H1 (cell line): ENCODE results near the gene PRRX2.
"Not testable (repeated sequence)": the region's sequence is repeated elsewhere in the genome, so short reads cannot be mapped to it uniquely, and the experiment has no call there.

Experiments used
- CEBPB ChIP-seq: IDR thresholded peaks from 2 replicates; pipeline ENCODE4 v1.6.1; 2012; ENCODE audit warnings: low read depth, low read length
- CHD2 ChIP-seq: IDR thresholded peaks from 2 replicates; pipeline ENCODE4 v1.6.1; 2012; ENCODE audit warnings: low read length, improper control_type of control experiment
- CTCF ChIP-seq, 3 experiments: IDR thresholded peaks; 1 replicate in 2 of 3; 2 replicates in 1 of 3; pipeline versions ENCODE4 v1.5.1 to v1.6.1; 2011; ENCODE audit warnings: low read length in 3 of 3, mild to moderate bottlenecking in 3 of 3, inconsistent platforms in 2 of 3, low read depth in 1 of 3, moderate library complexity in 1 of 3; ENCODE audit not compliant: insufficient read depth in 1 of 3; ENCODE audit errors: control extremely low read depth in 1 of 3
- EP300 ChIP-seq, 2 experiments: IDR thresholded peaks; 1 replicate in 1 of 2; 2 replicates in 1 of 2; pipeline ENCODE4 v1.6.1; 2011 to 2012; ENCODE audit warnings: low read depth in 2 of 2, low read length in 2 of 2, mild to moderate bottlenecking in 2 of 2, borderline replicate concordance in 1 of 2, inconsistent platforms in 1 of 2, moderate library complexity in 1 of 2
- EZH2 ChIP-seq: fragments of 200-600 bp; sonication (generic); IDR thresholded peaks from 2 replicates; pipeline ENCODE4 v1.7.1; 2012; ENCODE audit warnings: low read depth, mild to moderate bottlenecking, moderate library complexity, low read length, inconsistent platforms; ENCODE audit not compliant: severe bottlenecking
- GABPA ChIP-seq: IDR thresholded peaks from 2 replicates; pipeline ENCODE4 v1.6.1; 2011; ENCODE audit warnings: mild to moderate bottlenecking, low read length, moderate library complexity, borderline replicate concordance; ENCODE audit not compliant: insufficient read depth
- PHF8 ChIP-seq: fragments of 200-600 bp; sonication (generic); conservative IDR thresholded peaks from 2 replicates; pipeline ENCODE4 v1.7.1; 2012; ENCODE audit warnings: low read depth, mild to moderate bottlenecking, inconsistent platforms, low read length, moderate library complexity
- POLR2A ChIP-seq, 2 experiments: IDR thresholded peaks; 1 replicate in 1 of 2; 2 replicates in 1 of 2; pipeline ENCODE4 v1.6.1; 2011; ENCODE audit warnings: low read depth in 2 of 2, low read length in 2 of 2, mild to moderate bottlenecking in 2 of 2; ENCODE audit errors: control extremely low read depth in 1 of 2
- RFX5 ChIP-seq: IDR thresholded peaks from 2 replicates; pipeline ENCODE4 v1.6.1; 2011; ENCODE audit warnings: low read depth, low read length, improper control_type of control experiment, borderline replicate concordance
- SP1 ChIP-seq: IDR thresholded peaks from 2 replicates; pipeline ENCODE4 v1.6.1; 2011; ENCODE audit warnings: low read depth, low read length
- SRF ChIP-seq: IDR thresholded peaks from 2 replicates; pipeline ENCODE4 v1.6.1; 2011; ENCODE audit warnings: mild to moderate bottlenecking, low read depth, low read length, moderate library complexity
- USF2 ChIP-seq: IDR thresholded peaks from 2 replicates; pipeline ENCODE4 v1.6.1; 2011; ENCODE audit warnings: low read length, improper control_type of control experiment
- YY1 ChIP-seq: IDR thresholded peaks from 2 replicates; pipeline ENCODE4 v1.6.1; 2011; ENCODE audit warnings: low read depth, mild to moderate bottlenecking, low read length
- ZNF274 ChIP-seq: IDR thresholded peaks from 2 replicates; pipeline ENCODE4 v1.7.0; 2012; ENCODE audit warnings: low read length, borderline replicate concordance; ENCODE audit errors: extremely low read depth

GRCh38 chr9:129760784-129761183 is 95.3 kb downstream of the PRRX2 start:
- TF ChIP-seq YY1; GABPA; CTCF (IDR thresholded peaks at IDR 0.05; ENCODE audit: control extremely low read depth in 1 of 3, insufficient read depth in 1 of 3, low read depth in 1 of 3, low read length in 3 of 3); CEBPB; EZH2; PHF8; SP1; EP300 (IDR thresholded peaks at IDR 0.05; ENCODE audit: borderline replicate concordance in 1 of 2, low read depth in 2 of 2, low read length in 2 of 2); USF2; SRF; RFX5; ZNF274; POLR2A (IDR thresholded peaks at IDR 0.05; ENCODE audit: control extremely low read depth in 1 of 2, low read depth in 2 of 2, low read length in 2 of 2); CHD2: not testable (repeated sequence)
